Measurements from ENCODE around the gene MPHOSPH10.
"Not testable (repeated sequence)": the region's sequence is repeated elsewhere in the genome, so short reads cannot be mapped to it uniquely, and the experiment has no call there.

GRCh38 chr2:71131387-71132166 is 1.1 kb downstream of the MPHOSPH10 start:
- not testable (repeated sequence) for TF ChIP-seq CTCF (conservative IDR thresholded peaks at IDR 0.05; ENCODE audit: low read length); EZH2phosphoT487 (IDR thresholded peaks at IDR 0.05; ENCODE audit: borderline replicate concordance, low read depth, low read length)
